ENCODE measurements around the gene PLPPR3. TPM values are rescaled to one million over a fixed set of nuclear protein-coding genes. Genes with fewer than 3 reads are reported as not detected.

PLPPR3 gene
- polyA plus RNA-seq, 3 donors from 2014 or later: not detected

- H3K27me3 Mint-ChIP-seq (ENCODE audit: low read depth in 3 of 3): peaks cover 22 to 33% (median 32%) of the 10 kb centered on the region in 3 donors
- H3K4me1 Mint-ChIP-seq: peaks cover 30 to 37% of the 10 kb centered on the region in 2 donors
These were observed 15.9 kb downstream of the PLPPR3 start for GRCh38 chr19:805600-806550.

GRCh38 chr19:805166-805551 lies 16.6 kb downstream of the PLPPR3 start:
- peaks cover 9 to 23% (median 9%) of the 10 kb centered on the region in 3 donors for H3K36me3 Mint-ChIP-seq
- H3K27ac Mint-ChIP-seq: no peak overlapping the region
- H3K4me3 Mint-ChIP-seq: no peak overlapping the region
- DNase-seq: no peak
- H3K9me3 Mint-ChIP-seq: no peaks in the 10 kb centered on the region
- peaks cover 20 to 38% (median 30%) of the 10 kb centered on the region in 3 donors for H3K27me3 Mint-ChIP-seq (ENCODE audit: low read depth in 3 of 3)
- peaks cover 36 to 44% of the 10 kb centered on the region in 2 donors for H3K4me1 Mint-ChIP-seq

More at GRCh38 chr19:805600-806550, 15.9 kb downstream of the PLPPR3 start:
- peaks cover 9 to 19% (median 9%) of the 10 kb centered on the region in 3 donors for H3K36me3 Mint-ChIP-seq
- no peak overlapping the region for H3K27ac Mint-ChIP-seq
- H3K9me3 Mint-ChIP-seq: no peaks in the 10 kb centered on the region
- DNase-seq: no peak
- no peak overlapping the region for H3K4me3 Mint-ChIP-seq

- H3K27me3 Mint-ChIP-seq (ENCODE audit: low read depth in 3 of 3): peaks cover 23 to 35% (median 30%) of the 10 kb centered on the region in 3 donors
- DNase-seq: no peak
- no peak overlapping the region for H3K27ac Mint-ChIP-seq
- peaks cover 41 to 49% of the 10 kb centered on the region in 2 donors for H3K4me1 Mint-ChIP-seq
- H3K4me3 Mint-ChIP-seq: no peak overlapping the region
- peaks cover 9 to 18% (median 9%) of the 10 kb centered on the region in 3 donors for H3K36me3 Mint-ChIP-seq
- H3K9me3 Mint-ChIP-seq: no peaks in the 10 kb centered on the region
These were observed 17.2 kb downstream of the PLPPR3 start for GRCh38 chr19:804419-805165.

- Mint-ChIP-seq H3K4me1 (peaks cover 49 to 57% of the 10 kb centered on the region in 2 donors), H3K27ac (peak overlapping the region in 2 of 6 donors; percentile 10 to 23)
These were observed 17.9 kb downstream of the PLPPR3 start for GRCh38 chr19:803686-804418.

GRCh38 chr19:803099-803561 lies 18.6 kb downstream of the PLPPR3 start:
- DNase-seq: no peak
- peaks cover 33 to 42% (median 37%) of the 10 kb centered on the region in 3 donors for H3K27me3 Mint-ChIP-seq (ENCODE audit: low read depth in 3 of 3)
- peaks cover 52 to 60% of the 10 kb centered on the region in 2 donors for H3K4me1 Mint-ChIP-seq
- H3K27ac Mint-ChIP-seq: peak overlapping the region in 1 of 6 donors; percentile 10
- no peak overlapping the region for H3K4me3 Mint-ChIP-seq
- peaks cover 9 to 16% (median 9%) of the 10 kb centered on the region in 3 donors for H3K36me3 Mint-ChIP-seq
- H3K9me3 Mint-ChIP-seq: no peaks in the 10 kb centered on the region

More at GRCh38 chr19:803686-804418, 17.9 kb downstream of the PLPPR3 start:
- peaks cover 29 to 38% (median 35%) of the 10 kb centered on the region in 3 donors for H3K27me3 Mint-ChIP-seq (ENCODE audit: low read depth in 3 of 3)
- H3K4me3 Mint-ChIP-seq: no peak overlapping the region
- DNase-seq: no peak
- H3K9me3 Mint-ChIP-seq: no peaks in the 10 kb centered on the region
- peaks cover 9 to 16% (median 9%) of the 10 kb centered on the region in 3 donors for H3K36me3 Mint-ChIP-seq

GRCh38 chr19:802498-803098 lies 19.2 kb downstream of the PLPPR3 start:
- Mint-ChIP-seq H3K27ac (peak overlapping the region in 5 of 6 donors; percentile 21 to 73 (median 37)), H3K4me1 (peaks cover 50 to 56% of the 10 kb centered on the region in 2 donors), H3K36me3 (peaks cover 5 to 13% (median 5%) of the 10 kb centered on the region in 3 donors), H3K27me3 (ENCODE audit: low read depth in 3 of 3) (peaks cover 29 to 39% (median 33%) of the 10 kb centered on the region in 3 donors), H3K4me3 (peak overlapping the region in 2 of 5 donors; percentile 44 to 60), H3K9me3 (no peaks in the 10 kb centered on the region)
- DNase-seq: no peak

GRCh38 chr19:801861-802497 lies 19.8 kb downstream of the PLPPR3 start:
- Mint-ChIP-seq H3K4me1 (peaks cover 45 to 51% of the 10 kb centered on the region in 2 donors), H3K9me3 (no peaks in the 10 kb centered on the region), H3K27ac (peak overlapping the region in 3 of 6 donors; percentile 39 to 72 (median 45)), H3K27me3 (ENCODE audit: low read depth in 3 of 3) (peaks cover 27 to 35% (median 28%) of the 10 kb centered on the region in 3 donors), H3K4me3 (peak overlapping the region in 1 of 5 donors; percentile 25), H3K36me3 (peaks cover 0 to 7% (median 0%) of the 10 kb centered on the region in 3 donors)
- DNase-seq: no peak

GRCh38 chr19:801030-801860 lies 20.5 kb downstream of the PLPPR3 start:
- no peak for DNase-seq
- no peaks in the 10 kb centered on the region for H3K9me3 Mint-ChIP-seq
- peak overlapping the region in 3 of 6 donors; percentile 29 to 72 (median 45) for H3K27ac Mint-ChIP-seq
- H3K4me1 Mint-ChIP-seq: peaks cover 49 to 57% of the 10 kb centered on the region in 2 donors
- H3K36me3 Mint-ChIP-seq: peaks cover 0 to 7% (median 0%) of the 10 kb centered on the region in 3 donors
- peaks cover 26 to 34% (median 32%) of the 10 kb centered on the region in 3 donors for H3K27me3 Mint-ChIP-seq (ENCODE audit: low read depth in 3 of 3)
- H3K4me3 Mint-ChIP-seq: peak overlapping the region in 2 of 5 donors; percentile 25 to 36

- Mint-ChIP-seq H3K9me3 (no peaks in the 10 kb centered on the region), H3K27me3 (ENCODE audit: low read depth in 3 of 3) (peaks cover 24 to 32% (median 32%) of the 10 kb centered on the region in 3 donors), H3K27ac (peak overlapping the region; percentile 79 to 89 (median 85)), H3K4me1 (peaks cover 49 to 57% of the 10 kb centered on the region in 2 donors), H3K4me3 (peak overlapping the region; percentile 63 to 89 (median 66)), H3K36me3 (peaks cover 0 to 7% (median 0%) of the 10 kb centered on the region in 3 donors)
- no peak for DNase-seq
These were observed 21.3 kb downstream of the PLPPR3 start for GRCh38 chr19:800360-801029.

- Mint-ChIP-seq H3K36me3 (peaks cover 0 to 7% (median 0%) of the 10 kb centered on the region in 3 donors), H3K4me1 (peaks cover 47 to 57% of the 10 kb centered on the region in 2 donors), H3K27me3 (ENCODE audit: low read depth in 3 of 3) (peaks cover 22 to 32% (median 30%) of the 10 kb centered on the region in 3 donors), H3K27ac (peak overlapping the region; percentile 79 to 92 (median 86)), H3K4me3 (peak overlapping the region; percentile 85 to 92 (median 89)), H3K9me3 (no peaks in the 10 kb centered on the region)
- no peak for DNase-seq
These were observed 22.5 kb downstream of the PLPPR3 start for GRCh38 chr19:799076-799881.
